HG03097 (cell line): ENCODE data around the gene WDR6.

Experiments
- ATAC-seq: cut with Tn5 transposase; IDR thresholded peaks from one replicate; pipeline ENCODE4 v1.9.1; 2021; ENCODE audit not compliant: unreplicated experiment, low FRiP score

Gene WDR6

GRCh38 chr3:49007068-49007770 lies at the start of gene WDR6:
WDR6 (plus strand) TSS chr3:49007391; CDS start chr3:49007432, 41 bp downstream.
- ATAC-seq = peak; percentile 81

GRCh38 chr3:48960841-48961413 lies 46.3 kb upstream of the WDR6 start:
- ATAC-seq = no peak

- ATAC-seq = no peak
These were observed 44.9 kb upstream of the WDR6 start for GRCh38 chr3:48962340-48962739.

GRCh38 chr3:48962939-48963338 lies 44.3 kb upstream of the WDR6 start:
- no peak for ATAC-seq

GRCh38 chr3:48963591-48963990 lies 43.6 kb upstream of the WDR6 start:
- ATAC-seq = no peak

- ATAC-seq = no peak
These were observed 40.8 kb upstream of the WDR6 start for GRCh38 chr3:48966367-48966766.

- ATAC-seq = no peak
These were observed 40.3 kb upstream of the WDR6 start for GRCh38 chr3:48966876-48967361.

GRCh38 chr3:48970586-48970985 lies 36.6 kb upstream of the WDR6 start:
- no peak for ATAC-seq

- ATAC-seq = no peak
These were observed 32.9 kb upstream of the WDR6 start for GRCh38 chr3:48974076-48974864.

- no peak for ATAC-seq
These were observed 27.7 kb upstream of the WDR6 start for GRCh38 chr3:48979451-48979850.

- ATAC-seq = no peak
These were observed 26.9 kb upstream of the WDR6 start for GRCh38 chr3:48980295-48980694.

GRCh38 chr3:48982016-48982415 lies 25.2 kb upstream of the WDR6 start:
- ATAC-seq = no peak

GRCh38 chr3:48982686-48983085 lies 24.5 kb upstream of the WDR6 start:
- ATAC-seq = no peak

GRCh38 chr3:48983096-48983495 lies 24.1 kb upstream of the WDR6 start:
- no peak for ATAC-seq

GRCh38 chr3:48984663-48985062 lies 22.5 kb upstream of the WDR6 start:
- ATAC-seq = no peak

GRCh38 chr3:48985831-48986376 lies 21.3 kb upstream of the WDR6 start:
- ATAC-seq = no peak

GRCh38 chr3:48989126-48989795 lies 17.9 kb upstream of the WDR6 start:
- no peak for ATAC-seq

GRCh38 chr3:48989796-48990635 lies 17.2 kb upstream of the WDR6 start, which contains the start of gene P4HTM:
P4HTM (plus strand) TSS chr3:48990241; CDS start chr3:48990257, 16 bp downstream.
- peak; percentile 47 for ATAC-seq

GRCh38 chr3:48990636-48991469 lies 16.3 kb upstream of the WDR6 start:
- ATAC-seq = peak; percentile 10
